CD4-positive, alpha-beta T cell treated with Interleukin-15 for 4 hours (primary cell): ENCODE data around the gene GPR108.
A peak's percentile ranks its signal among the peaks of the same experiment; 100 is the strongest.
"Not testable (repeated sequence)": the region's sequence is repeated elsewhere in the genome, so short reads cannot be mapped to it uniquely, and the experiment has no call there.

Experiments used
- DNase-seq: peaks from one replicate; pipeline ENCODE4 v3.0.0-alpha.2; 2020; ENCODE audit warnings: low spot score

Gene GPR108

DNA sequence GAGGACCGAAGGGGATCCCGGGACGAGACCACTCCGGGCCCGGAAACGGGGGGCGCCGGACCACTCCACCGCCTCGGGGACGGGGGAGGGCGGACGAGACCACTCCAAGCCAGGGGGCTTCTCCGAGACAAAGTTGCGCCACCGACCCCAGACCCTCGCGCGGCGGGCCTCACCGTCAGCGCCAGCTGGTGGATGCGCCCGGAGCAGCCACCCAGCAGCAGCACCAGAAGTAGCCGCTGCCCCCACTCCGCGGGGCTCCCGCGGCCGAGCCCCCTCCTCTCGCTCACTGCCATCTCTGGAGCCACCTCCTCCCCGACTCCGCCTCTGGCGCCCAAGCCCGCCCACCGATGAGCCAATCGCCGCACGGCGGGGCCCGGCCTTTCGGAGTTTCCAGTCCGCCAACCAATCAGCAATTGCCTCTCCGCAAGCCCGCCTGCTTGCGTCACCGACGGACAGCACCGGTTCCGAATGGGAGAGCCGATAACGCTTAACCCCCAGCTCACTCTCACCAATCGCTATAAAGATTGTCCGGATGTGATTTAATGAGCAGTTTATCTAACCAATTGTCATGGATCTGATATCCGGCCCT is at the start of gene GPR108:
TSS of gene GPR108 (minus strand) at position 297 of the 589 bp plus-strand sequence. CDS start at position 293, 4 bp downstream.
- DNase-seq, result peak; percentile 100

GRCh38 chr19:6779206-6779605 is 41.8 kb upstream of the GPR108 start:
- no peak for DNase-seq

- no peak for DNase-seq
Observed at GRCh38 chr19:6778386-6778785, 41.0 kb upstream of the GPR108 start.

- DNase-seq, result no peak
Observed at GRCh38 chr19:6777434-6777833, 40.1 kb upstream of the GPR108 start.

GRCh38 chr19:6776999-6777398 is 39.6 kb upstream of the GPR108 start:
- DNase-seq, result no peak

GRCh38 chr19:6776045-6776444 is 38.7 kb upstream of the GPR108 start:
- not testable (repeated sequence) for DNase-seq

DNA sequence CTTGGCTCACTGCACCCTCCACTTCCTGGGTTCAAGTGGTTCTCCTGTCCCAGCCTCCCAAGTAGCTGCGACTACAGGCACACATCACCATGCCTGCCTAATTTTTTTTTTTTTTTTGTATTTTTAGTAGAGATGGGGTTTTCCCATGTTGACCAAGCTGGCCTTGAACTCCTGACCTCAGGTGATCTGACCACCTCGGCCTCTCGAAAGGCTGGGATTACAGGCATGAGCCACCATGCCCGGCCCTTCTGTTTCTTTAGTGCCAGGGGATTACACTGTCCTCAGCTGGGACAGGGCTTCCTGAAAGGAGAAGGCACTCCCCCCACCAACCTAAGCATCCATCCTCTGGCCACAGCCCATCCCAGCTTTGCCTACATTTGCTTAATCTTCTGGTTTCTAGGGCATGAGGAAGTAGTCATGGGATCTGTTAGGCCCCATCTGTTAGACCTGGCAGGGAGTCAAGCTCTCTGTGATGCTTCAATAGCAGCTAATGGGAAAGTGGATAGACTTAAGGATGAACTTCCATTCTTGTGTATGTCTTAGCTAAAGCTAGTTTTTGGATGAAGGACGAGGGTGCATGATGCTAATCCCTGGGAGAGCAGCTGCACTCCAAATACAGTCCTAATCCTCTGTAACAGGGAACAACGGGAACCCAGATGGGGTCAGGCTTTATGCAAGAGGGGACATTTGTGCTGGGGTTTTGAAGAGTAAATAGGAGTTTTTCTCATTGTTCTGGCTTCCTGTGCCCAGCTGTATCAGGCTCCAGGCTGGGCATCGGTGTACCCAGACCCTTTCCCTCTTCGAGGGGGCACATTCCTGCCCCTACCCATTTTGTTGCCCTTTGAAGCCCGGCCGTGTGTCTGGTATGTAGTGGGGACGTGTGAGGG is 37.7 kb upstream of the GPR108 start:
- DNase-seq, result no peak

- DNase-seq, result peak; percentile 26
Observed at GRCh38 chr19:6773323-6773931, 36.0 kb upstream of the GPR108 start.

DNA sequence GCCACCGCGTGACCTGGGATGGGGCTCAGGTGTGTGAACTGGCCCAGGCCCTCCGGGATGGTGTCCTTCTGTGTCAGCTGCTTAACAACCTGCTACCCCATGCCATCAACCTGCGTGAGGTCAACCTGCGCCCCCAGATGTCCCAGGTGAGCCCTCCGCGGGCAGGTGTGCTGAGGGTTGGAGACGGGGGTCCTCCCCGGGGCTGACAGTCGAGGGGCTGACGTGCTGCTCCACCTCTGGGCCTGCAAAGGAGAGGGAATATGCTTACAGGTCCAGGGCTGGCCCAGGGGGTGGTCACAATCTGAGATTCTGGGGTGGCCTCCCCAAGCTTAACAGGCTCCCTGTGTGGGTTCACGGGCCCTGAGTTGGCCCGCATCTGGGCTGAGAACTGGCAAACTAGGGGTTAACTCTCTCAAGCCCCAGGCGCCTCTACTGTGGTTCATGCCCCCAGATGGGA is 35.5 kb upstream of the GPR108 start:
- no peak for DNase-seq

DNA sequence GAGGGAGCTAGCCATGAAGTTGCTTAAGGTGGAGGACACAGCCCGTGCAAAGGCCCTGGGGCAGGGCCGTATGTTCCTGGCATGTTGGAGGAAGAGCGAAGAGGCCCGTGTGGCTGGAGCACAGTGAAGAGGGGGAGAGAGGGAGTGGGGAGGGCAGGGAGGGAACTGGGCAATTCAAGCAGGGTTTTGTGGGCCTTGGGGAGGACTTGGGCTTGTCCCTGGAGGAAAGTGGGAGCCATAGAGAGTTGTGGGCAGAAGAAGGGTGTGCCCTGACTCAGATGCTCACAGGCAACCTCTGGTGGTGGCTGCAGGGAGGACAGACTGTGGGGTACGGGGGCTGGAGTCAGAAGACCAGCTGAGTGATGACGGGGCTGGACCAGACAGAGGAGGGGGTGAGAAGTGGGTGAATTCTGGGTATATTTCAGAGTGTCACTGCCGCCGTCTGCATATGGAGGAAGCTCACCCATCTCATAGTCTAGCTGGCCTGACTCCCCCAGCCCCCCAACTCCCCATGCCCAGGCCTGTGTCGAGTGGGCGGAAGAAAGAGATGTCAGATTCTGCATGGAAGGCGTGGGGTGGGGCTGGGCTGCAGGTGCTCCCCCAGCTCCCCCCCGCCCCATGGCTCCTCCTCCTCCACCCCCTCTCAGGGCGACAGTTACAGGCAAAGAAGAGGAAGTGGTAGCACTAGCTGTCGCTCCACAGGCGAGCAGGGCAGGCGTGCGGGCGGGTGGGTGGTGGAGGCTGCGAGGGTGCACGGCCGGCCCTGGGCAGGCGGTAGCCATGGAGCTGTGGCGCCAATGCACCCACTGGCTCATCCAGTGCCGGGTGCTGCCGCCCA is 34.9 kb upstream of the GPR108 start, which contains the start of gene VAV1:
TSS of gene VAV1 (plus strand) at position 681 of the 838 bp plus-strand sequence. CDS start at position 781, 100 bp downstream.
- peak; percentile 83 for DNase-seq

DNA sequence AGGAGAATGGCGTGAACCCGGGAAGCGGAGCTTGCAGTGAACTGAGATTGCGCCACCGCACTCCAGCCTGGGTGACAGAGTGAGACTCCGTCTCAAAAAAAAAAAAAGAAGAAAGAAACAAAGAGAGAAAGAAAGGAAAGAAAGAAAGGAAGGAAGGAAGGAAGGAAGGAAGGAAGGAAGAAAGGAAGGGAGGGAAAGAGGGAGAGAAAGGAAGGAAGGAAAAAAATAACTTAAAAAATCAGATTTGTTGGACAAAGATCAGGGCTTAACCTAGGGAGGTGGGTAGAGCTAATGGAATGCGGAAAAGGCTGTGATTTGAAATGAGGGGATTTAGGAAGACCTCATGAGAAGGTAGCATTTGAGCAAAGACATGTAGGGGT is 34.3 kb upstream of the GPR108 start:
- DNase-seq, result not testable (repeated sequence)

DNA sequence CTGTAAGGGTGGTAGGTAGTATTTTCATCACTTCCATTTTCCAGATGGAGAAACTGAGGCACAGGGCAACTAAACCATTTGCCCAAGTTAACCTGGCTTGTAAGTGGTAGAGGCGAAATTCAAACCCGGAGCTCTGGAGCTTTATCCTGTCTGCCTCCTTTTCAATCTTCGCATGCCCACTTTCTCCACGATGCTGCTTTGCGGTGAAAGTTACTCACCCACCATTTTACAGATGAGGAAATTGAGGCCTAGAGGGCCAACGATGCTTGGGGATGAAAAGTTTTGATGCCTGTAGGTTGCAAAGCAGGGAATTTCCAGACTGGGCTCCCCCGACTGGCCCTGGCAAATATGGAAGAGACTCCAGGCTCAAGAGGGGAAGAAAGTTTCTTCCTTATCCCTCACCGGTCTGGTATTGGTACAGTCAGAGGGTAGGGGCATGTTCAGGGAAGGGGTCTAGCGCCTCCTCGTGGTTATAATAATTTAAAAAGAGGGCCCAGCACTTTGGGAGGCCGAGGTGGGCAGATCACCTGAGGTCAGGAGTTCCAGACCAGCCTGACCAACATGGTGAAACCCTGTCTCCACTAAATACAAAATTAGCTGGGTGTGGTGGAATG is 31.7 kb upstream of the GPR108 start:
- DNase-seq, result peak; percentile 16

- no peak for DNase-seq
Observed at GRCh38 chr19:6768236-6768785, 30.9 kb upstream of the GPR108 start.

- DNase-seq, result peak; percentile 96
Observed at GRCh38 chr19:6767357-6768235, 30.2 kb upstream of the GPR108 start, which contains the start of gene SH2D3A. Gene SH2D3A, minus strand, starts transcription at chr19:6767435. Its CDS starts 3,687 bp downstream, at chr19:6763748.

GRCh38 chr19:6767081-6767356 is 29.6 kb upstream of the GPR108 start:
- peak; percentile 66 for DNase-seq

GRCh38 chr19:6766357-6767080 is 29.1 kb upstream of the GPR108 start:
- DNase-seq, result no peak

DNA sequence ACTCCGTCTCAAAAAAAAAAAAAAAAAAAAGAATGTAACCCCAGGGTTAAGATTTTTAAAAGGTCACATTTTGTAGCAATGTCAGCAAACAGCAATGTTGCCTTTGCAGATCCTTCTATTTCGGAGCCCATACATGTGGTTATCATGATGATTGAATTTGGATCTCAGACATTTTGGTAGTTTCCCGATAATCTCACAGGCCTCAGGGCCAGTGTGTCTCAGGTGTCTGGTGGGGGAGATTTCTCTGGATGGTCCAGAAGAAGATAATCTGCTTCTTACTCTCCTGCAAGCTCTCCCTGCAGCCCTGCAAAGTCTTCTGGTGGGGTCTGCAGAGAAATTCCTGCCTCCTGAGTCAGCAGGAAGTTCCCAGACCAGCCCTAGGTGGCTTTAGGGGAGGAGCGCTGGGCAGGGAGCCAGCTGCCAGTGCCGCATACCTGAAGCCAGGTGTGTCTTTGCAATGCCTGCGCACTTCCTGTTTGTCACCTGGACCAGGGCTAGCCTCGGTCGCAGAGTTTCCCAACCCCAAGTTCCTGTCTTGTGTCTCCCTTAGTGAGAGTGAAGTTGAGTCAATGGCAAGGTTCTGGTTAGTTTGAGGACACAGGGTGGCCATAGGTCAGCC is 28.5 kb upstream of the GPR108 start:
- DNase-seq, result no peak

- not testable (repeated sequence) for DNase-seq
Observed at GRCh38 chr19:6762253-6762797, 24.9 kb upstream of the GPR108 start.
